Ovary (tissue), 9 donors: ENCODE results near the gene ADAM17. TPM values are rescaled to one million over a fixed set of nuclear protein-coding genes. Genes with fewer than 3 reads are reported as not detected.

Experiments
- DNase-seq, 5 donors: peaks; one replicate each; pipeline ENCODE4 v3.0.0-alpha.2; 2019 to 2020
- H3K27ac ChIP-seq, 2 donors: fragments of 200-600 bp; one replicate each; pipeline versions ENCODE4 v1.5.1 to v1.8.0; 2019 to 2022
- H3K27me3 ChIP-seq: fragments of 200-600 bp; one replicate; pipeline ENCODE4 v1.8.0; 2022
- H3K36me3 ChIP-seq: fragments of 200-600 bp; sonication (generic); one replicate; pipeline ENCODE4 v1.5.1; 2019
- H3K4me1 ChIP-seq: one replicate; pipeline ENCODE4 v1.8.1; 2013; ENCODE audit warnings: mild to moderate bottlenecking, moderate library complexity; ENCODE audit not compliant: insufficient read depth
- H3K4me3 ChIP-seq: fragments of 200-600 bp; sonication (generic); one replicate; pipeline ENCODE4 v1.5.1; 2017
- H3K9me3 ChIP-seq, 2 donors: fragments of 200-600 bp in 1 of 2; sonication (generic) in 1 of 2; one replicate each; pipeline versions ENCODE4 v1.5.1 to v1.8.1; 2013 to 2019; ENCODE audit warnings: mild to moderate bottlenecking in 1 of 2, moderate library complexity in 1 of 2
- EP300 ChIP-seq: sonication (generic); formaldehyde crosslinking; IDR thresholded peaks from one replicate; pipeline ENCODE4 v1.6.1; 2017; ENCODE audit warnings: antibody characterized with exemption
- POLR2A ChIP-seq: fragments of 450-650 bp; IDR thresholded peaks from one replicate; pipeline ENCODE4 v1.6.1; 2017; ENCODE audit warnings: antibody characterized with exemption, mild to moderate bottlenecking, moderate library complexity
- WGBS, 3 donors: extraction: QIAGEN DNeasy Blood & Tissue Kit in 1 of 3; methylation state at CpG; one replicate each; pipeline versions ENCODE4 v1.1.5 to v1.1.7; 2013 to 2017; 5-methylcytosine and 5-hydroxymethylcytosine counted together
- intact Hi-C, 4 donors: fragments of 100-400 bp; cut with DNase I; formaldehyde crosslinking; loops; one replicate each; pipeline versions ENCODE4 v1.11.0 to v1.15.1; 2022 to 2023
- polyA plus RNA-seq, 2 donors: library from polyadenylated mRNA; stranded (reverse); fragments of 200-250 nt in 1 of 2; fragments of 350-450 nt in 1 of 2; fragmentation: Illumina TruSeq in 1 of 2; extraction: RNeasy Lipid Tissue Mini Kit (QIAGEN cat#74804) in 1 of 2; gene quantifications; one replicate each; pipeline ENCODE4 v1.2.3, GENCODE V29; 2013 to 2014
- total RNA-seq, 7 donors: library from RNA; depleted of rRNA in 2 of 7; stranded (reverse); fragments of >200 nt in 2 of 7; fragmentation: NEBNext Ultra II Directional in 3 of 7; extraction: Animal tissue kit (Norgen Biotek cat#: 25700) in 3 of 7; gene quantifications; one replicate each; pipeline versions ENCODE4 v1.1.0 to v1.2.4, GENCODE V29; 2016 to 2023
- TF ChIP-seq, protein P1 (sequence below), 3 donors: fragments of 450-650 bp in 2 of 3; fragments of 200-600 bp in 1 of 3; IDR thresholded peaks; one replicate each; pipeline versions ENCODE4 v1.5.1 to v1.8.0; 2016 to 2022; ENCODE audit warnings: antibody characterized with exemption in 3 of 3, mild to moderate bottlenecking in 1 of 3
- donor health status: DM: no; HTN: no; CAD: no; lungs with moderate emphysema.
- donor health status: DM: no; HTN: no; CAD: no.
- donor health status: Bipolar disorder and iron deficiency.
- donor health status: DM: yes; HTN: yes; CAD: no.
- donor health status: DM: no; HTN: no; CAD: no.
- donor health status: DM: yes; HTN: yes; CAD: no.

The ADAM17 gene
- total and polyA plus RNA-seq, 9 donors, result 10.2 to 46.6 (median 27.8) TPM

DNA sequence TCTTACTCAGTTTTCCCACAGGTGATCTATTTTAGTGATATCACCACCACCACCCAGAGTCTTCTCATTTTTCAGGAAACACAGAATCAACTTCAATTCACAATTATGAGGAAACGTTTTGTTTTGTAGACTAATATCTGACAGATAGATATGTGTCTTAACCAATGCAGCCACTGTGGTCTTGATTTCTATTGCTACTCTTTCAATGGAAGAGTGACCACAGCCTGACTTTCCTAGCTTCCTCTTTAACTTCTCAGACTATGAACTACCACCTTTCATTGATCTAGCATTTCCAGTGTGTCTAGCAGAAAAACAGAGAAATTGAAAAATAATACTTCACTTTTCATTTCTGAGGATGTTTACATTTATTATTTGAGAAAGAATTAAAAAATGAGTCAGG, 20.5 kb downstream of the ADAM17 start:
- no peak overlapping the region for H3K27ac ChIP-seq
- H3K9me3 ChIP-seq, result no peaks in the 10 kb centered on the region
- no peaks in the 10 kb centered on the region for H3K27me3 ChIP-seq
- TF ChIP-seq, protein P1, sequence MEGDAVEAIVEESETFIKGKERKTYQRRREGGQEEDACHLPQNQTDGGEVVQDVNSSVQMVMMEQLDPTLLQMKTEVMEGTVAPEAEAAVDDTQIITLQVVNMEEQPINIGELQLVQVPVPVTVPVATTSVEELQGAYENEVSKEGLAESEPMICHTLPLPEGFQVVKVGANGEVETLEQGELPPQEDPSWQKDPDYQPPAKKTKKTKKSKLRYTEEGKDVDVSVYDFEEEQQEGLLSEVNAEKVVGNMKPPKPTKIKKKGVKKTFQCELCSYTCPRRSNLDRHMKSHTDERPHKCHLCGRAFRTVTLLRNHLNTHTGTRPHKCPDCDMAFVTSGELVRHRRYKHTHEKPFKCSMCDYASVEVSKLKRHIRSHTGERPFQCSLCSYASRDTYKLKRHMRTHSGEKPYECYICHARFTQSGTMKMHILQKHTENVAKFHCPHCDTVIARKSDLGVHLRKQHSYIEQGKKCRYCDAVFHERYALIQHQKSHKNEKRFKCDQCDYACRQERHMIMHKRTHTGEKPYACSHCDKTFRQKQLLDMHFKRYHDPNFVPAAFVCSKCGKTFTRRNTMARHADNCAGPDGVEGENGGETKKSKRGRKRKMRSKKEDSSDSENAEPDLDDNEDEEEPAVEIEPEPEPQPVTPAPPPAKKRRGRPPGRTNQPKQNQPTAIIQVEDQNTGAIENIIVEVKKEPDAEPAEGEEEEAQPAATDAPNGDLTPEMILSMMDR (IDR thresholded peaks at IDR 0.05), result no peak
- TF ChIP-seq POLR2A, result no peak
- no peak for TF ChIP-seq EP300
- intact Hi-C loops, result no loop called here
- H3K4me3 ChIP-seq, result no peak overlapping the region
- DNase-seq, result no peak
- no peaks in the 10 kb centered on the region for H3K36me3 ChIP-seq
- peaks cover 3% of the 10 kb centered on the region for H3K4me1 ChIP-seq
- 67 to 77% (median 68%) methylated on average over 1 of the region's 1 CpG for WGBS, 3 donors

- whole genome bisulfite sequencing, 3 donors, result 94 to 100% (median 95%) methylated on average over 2 of the region's 2 CpGs
- Histone ChIP-seq H3K27me3 (no peaks in the 10 kb centered on the region), H3K4me1 (peaks cover 3% of the 10 kb centered on the region), H3K9me3 (no peaks in the 10 kb centered on the region), H3K36me3 (no peaks in the 10 kb centered on the region), H3K27ac (no peak overlapping the region), H3K4me3 (no peak overlapping the region)
- intact Hi-C loops, result no loop called here
- DNase-seq, result no peak
- TF ChIP-seq, protein P1 (IDR thresholded peaks at IDR 0.05), result no peak
- no peak for TF ChIP-seq POLR2A
Observed at GRCh38 chr2:9533663-9534062, 22.0 kb downstream of the ADAM17 start.

- TF ChIP-seq, protein P1 (IDR thresholded peaks at IDR 0.05), result no peak
- TF ChIP-seq POLR2A (no peak), EP300 (no peak)
- H3K4me3 ChIP-seq, result no peak overlapping the region
- intact Hi-C loops, result no loop called here
- peaks cover 3% of the 10 kb centered on the region for H3K4me1 ChIP-seq
- no peaks in the 10 kb centered on the region for H3K27me3 ChIP-seq
- no peaks in the 10 kb centered on the region for H3K9me3 ChIP-seq
- DNase-seq, result no peak
- H3K36me3 ChIP-seq, result no peaks in the 10 kb centered on the region
- 95% methylated on average over 4 of the region's 4 CpGs for WGBS, 3 donors
- no peak overlapping the region for H3K27ac ChIP-seq
Observed at GRCh38 chr2:9532421-9532820, 23.2 kb downstream of the ADAM17 start.

DNA sequence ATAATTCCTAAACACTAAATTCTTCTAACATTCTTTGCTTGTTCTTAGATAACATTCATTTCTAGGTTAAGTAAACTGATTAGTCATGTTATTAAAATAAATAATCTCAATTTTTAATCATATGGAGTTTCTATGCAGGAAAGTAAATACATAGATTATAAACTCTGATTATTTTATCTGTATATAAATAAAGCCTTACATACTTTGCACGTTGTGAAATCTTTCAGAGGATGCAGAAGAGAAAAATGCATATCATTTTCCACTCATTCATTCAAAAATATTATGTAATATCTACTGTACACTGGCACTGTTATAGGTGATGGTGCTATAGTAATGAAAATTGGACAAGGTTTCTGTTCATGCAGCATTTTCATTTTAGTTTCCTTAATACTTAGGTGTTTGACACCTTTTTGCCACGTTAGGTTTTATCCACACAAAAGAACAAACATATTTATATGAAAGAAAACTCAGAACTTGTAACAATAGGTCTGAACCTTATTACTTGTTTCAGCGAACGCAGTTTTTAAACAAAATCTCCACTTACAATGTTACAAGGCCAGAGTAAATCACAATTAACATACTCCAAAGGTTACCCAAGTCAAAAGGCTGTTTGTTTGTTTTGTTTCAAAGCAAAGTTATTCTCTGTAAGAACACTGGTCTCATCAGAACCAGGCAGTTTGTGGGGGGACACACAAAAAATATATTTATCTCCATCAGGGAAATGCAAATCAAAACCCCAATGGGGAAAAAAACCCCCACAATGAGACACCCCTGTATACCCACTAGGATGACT, 27.4 kb downstream of the ADAM17 start:
- Histone ChIP-seq H3K27ac (no peak overlapping the region), H3K36me3 (no peaks in the 10 kb centered on the region), H3K4me3 (no peak overlapping the region), H3K9me3 (no peaks in the 10 kb centered on the region), H3K27me3 (no peaks in the 10 kb centered on the region), H3K4me1 (peaks cover 3% of the 10 kb centered on the region)
- DNase-seq, result no peak
- TF ChIP-seq POLR2A (no peak), EP300 (no peak)
- TF ChIP-seq, protein P1 (IDR thresholded peaks at IDR 0.05), result no peak
- intact Hi-C loops, result no loop called here
- 41 to 76% (median 63%) methylated on average over 4 of the region's 4 CpGs for WGBS, 3 donors
